ENCODE measurements around the gene ACOXL.
A peak's percentile ranks its signal among the peaks of the same experiment; 100 is the strongest.

The ACOXL gene

GRCh38 chr2:111127351-111127750, 395.0 kb downstream of the ACOXL start:
- no peak for TF ChIP-seq CTCF (IDR thresholded peaks at IDR 0.05; ENCODE audit: insufficient read depth, missing control alignments)
- no peak for DNase-seq (ENCODE audit: insufficient read length, low spot score)
- FAIRE-seq: no peak

- no peak for FAIRE-seq
- TF ChIP-seq CTCF (IDR thresholded peaks at IDR 0.05; ENCODE audit: insufficient read depth, missing control alignments): no peak
These were observed 395.7 kb downstream of the ACOXL start for GRCh38 chr2:111128096-111128495.

GRCh38 chr2:111133603-111134002, 401.2 kb downstream of the ACOXL start:
- FAIRE-seq (no peak), DNase-seq (ENCODE audit: insufficient read length, low spot score) (no peak)
- TF ChIP-seq CTCF (IDR thresholded peaks at IDR 0.05; ENCODE audit: insufficient read depth, missing control alignments): no peak

More at GRCh38 chr2:111128096-111128495, 395.7 kb downstream of the ACOXL start:
- no peak for DNase-seq (ENCODE audit: insufficient read length, low spot score)

- DNase-seq (ENCODE audit: insufficient read length, low spot score): no peak
These were observed 401.7 kb downstream of the ACOXL start for GRCh38 chr2:111134055-111134454.

GRCh38 chr2:111135237-111135909, 403.0 kb downstream of the ACOXL start:
- FAIRE-seq (no peak), DNase-seq (ENCODE audit: insufficient read length, low spot score) (no peak)
- no peak for TF ChIP-seq CTCF (IDR thresholded peaks at IDR 0.05; ENCODE audit: insufficient read depth, missing control alignments)

More at GRCh38 chr2:111134055-111134454, 401.7 kb downstream of the ACOXL start:
- FAIRE-seq: no peak
- TF ChIP-seq CTCF (IDR thresholded peaks at IDR 0.05; ENCODE audit: insufficient read depth, missing control alignments): no peak

GRCh38 chr2:111135910-111136297, 403.5 kb downstream of the ACOXL start:
- DNase-seq (ENCODE audit: insufficient read length, low spot score): no peak
- TF ChIP-seq CTCF (IDR thresholded peaks at IDR 0.05; ENCODE audit: insufficient read depth, missing control alignments): peak; percentile 2
- FAIRE-seq: no peak

- no peak for FAIRE-seq
- no peak for DNase-seq (ENCODE audit: insufficient read length, low spot score)
- no peak for TF ChIP-seq CTCF (IDR thresholded peaks at IDR 0.05; ENCODE audit: insufficient read depth, missing control alignments)
These were observed 406.5 kb downstream of the ACOXL start for GRCh38 chr2:111138839-111139238.
